Body of pancreas (tissue), 4 donors: Measurements from ENCODE around the gene NREP. TPM values are rescaled to one million over a fixed set of nuclear protein-coding genes. Genes with fewer than 3 reads are reported as not detected.

Experiments
- ATAC-seq: fragments of 150-250 bp; one replicate; pipeline ENCODE4 v1.9.1; 2016
- DNase-seq, 4 donors: peaks; one replicate each; pipeline ENCODE4 v3.0.0-alpha.2; 2019
- H3K27ac ChIP-seq, 4 donors: fragments of 200-600 bp; sonication (generic); 1 replicate in 3 of 4; 2 replicates in 1 of 4; pipeline versions ENCODE4 v1.5.1 to v1.6.1; 2016 to 2019; ENCODE audit warnings: mild to moderate bottlenecking in 1 of 4, mixed read lengths in 1 of 4, moderate library complexity in 1 of 4
- H3K27me3 ChIP-seq, 2 donors: fragments of 200-600 bp; sonication (generic); one replicate each; pipeline ENCODE4 v1.6.0; 2016; ENCODE audit warnings: mild to moderate bottlenecking in 1 of 2
- H3K36me3 ChIP-seq, 2 donors: fragments of 200-600 bp; sonication (generic); replicated peaks in 1 of 2; 2 replicates each; pipeline ENCODE4 v1.5.1; 2016; ENCODE audit warnings: low read depth in 2 of 2; ENCODE audit not compliant: insufficient read depth in 1 of 2
- H3K4me1 ChIP-seq: fragments of 200-600 bp; sonication (generic); one replicate; pipeline ENCODE4 v1.6.0; 2016
- H3K4me3 ChIP-seq, 2 donors: fragments of 200-600 bp; sonication (generic); 1 replicate in 1 of 2; 2 replicates in 1 of 2; pipeline ENCODE4 v1.5.1; 2016 to 2019
- H3K9me3 ChIP-seq, 3 donors: fragments of 200-600 bp; sonication (generic); 1 replicate in 2 of 3; 2 replicates in 1 of 3; pipeline ENCODE4 v1.5.1; 2016
- CTCF ChIP-seq, 7 experiments: fragments of 450-650 bp in 4 of 7; fragments of 200-600 bp in 3 of 7; sonication (generic) in 3 of 7; IDR thresholded peaks; one replicate each; pipeline ENCODE4 v1.5.1; 2016 to 2019; ENCODE audit warnings: antibody characterized with exemption in 7 of 7
- POLR2A ChIP-seq, 3 donors: fragments of 450-650 bp; IDR thresholded peaks; one replicate each; pipeline ENCODE4 v1.6.1; 2016; ENCODE audit warnings: antibody characterized with exemption in 3 of 3, mild to moderate bottlenecking in 2 of 3
- WGBS, 2 donors: methylation state at CpG; one replicate each; pipeline ENCODE4 v1.1.5; 2017; 5-methylcytosine and 5-hydroxymethylcytosine counted together
- intact Hi-C: fragments of 100-400 bp; cut with DNase I; formaldehyde crosslinking; loops from one replicate; pipeline ENCODE4 v1.15.1; 2023
- total RNA-seq, 2 donors: library from RNA; depleted of rRNA; stranded (reverse); fragments of >200 nt; gene quantifications; one replicate each; pipeline ENCODE4 v1.1.0, GENCODE V29; 2016

Gene NREP
- total RNA-seq, 2 donors from 2014 or later: 4.4 to 5.3 TPM

GRCh38 chr5:111752426-111752965 lies 4.5 kb downstream of the NREP start:
- intact Hi-C loops: no loop called here
- WGBS, 2 donors: 98 to 100% methylated on average over 2 of the region's 2 CpGs
- no peaks in the 10 kb centered on the region for H3K36me3 ChIP-seq
- no peaks in the 10 kb centered on the region for H3K9me3 ChIP-seq
- ATAC-seq: no peak
- H3K27ac ChIP-seq: no peak overlapping the region
- TF ChIP-seq POLR2A (IDR thresholded peaks at IDR 0.05) (no peak), CTCF (IDR thresholded peaks at IDR 0.05) (no peak)
- no peak for DNase-seq
- H3K27me3 ChIP-seq: no peaks in the 10 kb centered on the region
- H3K4me3 ChIP-seq: no peak overlapping the region
- H3K4me1 ChIP-seq: peaks cover 7% of the 10 kb centered on the region

- no peaks in the 10 kb centered on the region for H3K4me1 ChIP-seq
- ATAC-seq: no peak
- no peak overlapping the region for H3K27ac ChIP-seq
- no peaks in the 10 kb centered on the region for H3K27me3 ChIP-seq
- intact Hi-C loops: no loop called here
- H3K4me3 ChIP-seq: no peak overlapping the region
- no peaks in the 10 kb centered on the region for H3K36me3 ChIP-seq
- TF ChIP-seq CTCF (IDR thresholded peaks at IDR 0.05) (no peak), POLR2A (IDR thresholded peaks at IDR 0.05) (no peak)
- no peaks in the 10 kb centered on the region for H3K9me3 ChIP-seq
- WGBS, 2 donors: 81 to 87% methylated on average over 5 of the region's 5 CpGs
- no peak for DNase-seq
Measured at GRCh38 chr5:111749303-111750026, 7.5 kb downstream of the NREP start.

GRCh38 chr5:111748304-111748763 lies 8.7 kb downstream of the NREP start:
- intact Hi-C loops: no loop called here
- H3K27ac ChIP-seq: no peak overlapping the region
- ATAC-seq: no peak
- no peaks in the 10 kb centered on the region for H3K9me3 ChIP-seq
- WGBS, 2 donors: 85 to 92% methylated on average over 3 of the region's 3 CpGs
- no peak for DNase-seq
- H3K27me3 ChIP-seq: no peaks in the 10 kb centered on the region
- TF ChIP-seq POLR2A (IDR thresholded peaks at IDR 0.05): no peak
- TF ChIP-seq CTCF (IDR thresholded peaks at IDR 0.05): no peak
- H3K4me3 ChIP-seq: no peak overlapping the region
- H3K4me1 ChIP-seq: no peaks in the 10 kb centered on the region
- H3K36me3 ChIP-seq: no peaks in the 10 kb centered on the region

GRCh38 chr5:111747337-111747736 lies 9.7 kb downstream of the NREP start:
- no peak overlapping the region for H3K27ac ChIP-seq

More at GRCh38 chr5:111747337-111747736, 9.7 kb downstream of the NREP start:
- no peak for DNase-seq
- Histone ChIP-seq H3K4me1 (peaks cover 10% of the 10 kb centered on the region), H3K36me3 (no peaks in the 10 kb centered on the region), H3K4me3 (no peak overlapping the region), H3K27me3 (no peaks in the 10 kb centered on the region), H3K9me3 (no peaks in the 10 kb centered on the region)
- intact Hi-C loops: no loop called here
- ATAC-seq: no peak
- TF ChIP-seq POLR2A (IDR thresholded peaks at IDR 0.05): no peak
- TF ChIP-seq CTCF (IDR thresholded peaks at IDR 0.05): no peak
- 74 to 82% methylated on average over 2 of the region's 2 CpGs for WGBS, 2 donors
